SK-N-SH treated with all-trans-retinoic acid at 6 μM for 48 hours (cell line): Measurements from ENCODE around the gene PCNT.

Experiments
- ESRRG ChIP-seq: fragments of 250-450 bp; sonication (Bioruptor Pico); IDR thresholded peaks from 2 replicates; pipeline ENCODE4 v1.6.1; 2021; ENCODE audit warnings: mild to moderate bottlenecking
- PATZ1 ChIP-seq: fragments of 250-450 bp; sonication (Bioruptor Pico); IDR thresholded peaks from 2 replicates; pipeline ENCODE4 v1.8.0; 2020; ENCODE audit warnings: mild to moderate bottlenecking, moderate library complexity, borderline replicate concordance
- RARB ChIP-seq: fragments of 250-450 bp; sonication (Bioruptor Pico); IDR thresholded peaks from 2 replicates; pipeline ENCODE4 v1.8.0; 2021; ENCODE audit warnings: mild to moderate bottlenecking, moderate library complexity
- SNAI2 ChIP-seq: fragments of 250-450 bp; sonication (Bioruptor Pico); IDR thresholded peaks from 2 replicates; pipeline ENCODE4 v1.5.0; 2020; ENCODE audit warnings: mild to moderate bottlenecking, moderate library complexity
- ZC3H10 ChIP-seq: fragments of 250-450 bp; sonication (Bioruptor Pico); IDR thresholded peaks from 2 replicates; pipeline ENCODE4 v1.5.1; 2021; ENCODE audit warnings: mild to moderate bottlenecking, moderate library complexity

GRCh38 chr21:46355161-46356004 lies 31.4 kb downstream of the PCNT start:
- TF ChIP-seq RARB (CRISPR knock-in tag) (no peak), PATZ1 (no peak), SNAI2 (CRISPR knock-in tag) (no peak), ESRRG (no peak), ZC3H10 (CRISPR knock-in tag) (no peak)
